Transverse colon (tissue), 4 donors: ENCODE measurements around the gene TOR1AIP2.

Source experiments
- EP300 ChIP-seq: sonication (generic); formaldehyde crosslinking; IDR thresholded peaks from one replicate; pipeline ENCODE4 v1.6.1; 2017; ENCODE audit warnings: antibody characterized with exemption, low read depth
- POLR2A ChIP-seq: fragments of 450-650 bp; IDR thresholded peaks from one replicate; pipeline ENCODE4 v1.6.1; 2016; ENCODE audit warnings: antibody characterized with exemption, mild to moderate bottlenecking, moderate library complexity
- POLR2AphosphoS5 ChIP-seq, 3 donors: sonication (generic); formaldehyde crosslinking; IDR thresholded peaks; one replicate each; pipeline ENCODE4 v1.6.1; 2016; ENCODE audit warnings: antibody characterized with exemption in 3 of 3
- TF ChIP-seq, protein P1 (sequence below), 5 experiments: fragments of 200-600 bp in 3 of 5; fragments of 450-650 bp in 2 of 5; sonication (generic) in 3 of 5; IDR thresholded peaks; 1 replicate in 2 of 5; 2 replicates in 3 of 5; pipeline ENCODE4 v1.5.1; 2016 to 2017; ENCODE audit warnings: antibody characterized with exemption in 5 of 5, inconsistent platforms in 3 of 5, mild to moderate bottlenecking in 2 of 5, moderate library complexity in 1 of 5

- no peak for TF ChIP-seq POLR2A
- no peak for TF ChIP-seq POLR2AphosphoS5 (IDR thresholded peaks at IDR 0.05)
- TF ChIP-seq, protein P1, sequence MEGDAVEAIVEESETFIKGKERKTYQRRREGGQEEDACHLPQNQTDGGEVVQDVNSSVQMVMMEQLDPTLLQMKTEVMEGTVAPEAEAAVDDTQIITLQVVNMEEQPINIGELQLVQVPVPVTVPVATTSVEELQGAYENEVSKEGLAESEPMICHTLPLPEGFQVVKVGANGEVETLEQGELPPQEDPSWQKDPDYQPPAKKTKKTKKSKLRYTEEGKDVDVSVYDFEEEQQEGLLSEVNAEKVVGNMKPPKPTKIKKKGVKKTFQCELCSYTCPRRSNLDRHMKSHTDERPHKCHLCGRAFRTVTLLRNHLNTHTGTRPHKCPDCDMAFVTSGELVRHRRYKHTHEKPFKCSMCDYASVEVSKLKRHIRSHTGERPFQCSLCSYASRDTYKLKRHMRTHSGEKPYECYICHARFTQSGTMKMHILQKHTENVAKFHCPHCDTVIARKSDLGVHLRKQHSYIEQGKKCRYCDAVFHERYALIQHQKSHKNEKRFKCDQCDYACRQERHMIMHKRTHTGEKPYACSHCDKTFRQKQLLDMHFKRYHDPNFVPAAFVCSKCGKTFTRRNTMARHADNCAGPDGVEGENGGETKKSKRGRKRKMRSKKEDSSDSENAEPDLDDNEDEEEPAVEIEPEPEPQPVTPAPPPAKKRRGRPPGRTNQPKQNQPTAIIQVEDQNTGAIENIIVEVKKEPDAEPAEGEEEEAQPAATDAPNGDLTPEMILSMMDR (IDR thresholded peaks at IDR 0.05), result peak; percentile 84 to 90 (median 86)
- TF ChIP-seq EP300, result no peak
These were observed 67.9 kb downstream of the TOR1AIP2 start for GRCh38 chr1:179809506-179810366.
